Activated CD8-positive, alpha-beta memory T cell treated with anti-CD3 and anti-CD28 coated beads, Interleukin-2, amount 50 U/mL, for 24 hours (primary cell): ENCODE data around the gene MGMT.

Experiments
- DNase-seq: peaks from one replicate; pipeline ENCODE4 v3.0.0-alpha.2; 2020; ENCODE audit errors: extremely low read depth

Gene MGMT

DNA sequence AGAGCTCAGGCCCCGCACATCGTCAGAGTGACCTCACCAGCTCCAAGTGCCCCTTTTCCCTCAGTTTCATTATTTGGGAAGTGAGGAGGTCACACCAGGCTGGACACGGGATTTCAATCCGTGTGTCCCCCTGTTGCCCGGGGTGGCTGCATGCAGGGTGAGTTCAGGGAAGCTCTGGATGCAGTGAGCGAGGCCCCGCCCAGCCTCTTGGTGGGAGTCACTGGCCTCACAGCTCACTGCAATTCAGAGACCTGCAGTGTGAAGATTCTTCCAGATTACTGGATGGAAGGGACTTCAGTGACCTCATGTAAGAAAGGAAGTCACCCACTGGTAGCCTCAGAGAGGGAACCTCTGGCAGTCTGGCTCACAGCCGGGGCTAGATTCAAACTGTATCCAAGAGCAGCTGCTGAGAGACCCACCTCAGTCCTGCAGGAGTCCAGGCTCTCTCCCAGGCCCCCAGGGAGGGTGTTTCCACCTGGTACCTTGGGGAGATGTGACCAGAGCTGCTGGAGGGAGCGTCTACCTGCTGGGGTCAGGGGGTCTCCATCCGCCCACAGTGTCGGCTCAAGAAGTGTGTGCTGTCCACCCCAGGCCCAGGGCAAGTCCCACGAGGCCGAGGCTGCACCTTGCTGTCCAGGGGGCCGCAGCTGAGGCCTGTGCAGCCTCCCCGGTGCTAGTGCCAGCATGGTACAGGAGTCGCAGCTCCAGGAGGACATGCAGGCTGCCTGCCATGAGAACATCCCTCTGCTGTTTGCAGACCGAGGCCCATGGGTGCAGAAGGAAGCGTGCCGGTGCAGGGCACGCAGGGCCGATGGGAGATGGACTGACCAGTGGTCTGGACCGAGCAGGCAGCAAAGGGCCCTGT lies 54.4 kb downstream of the MGMT start:
- no peak for DNase-seq

DNA sequence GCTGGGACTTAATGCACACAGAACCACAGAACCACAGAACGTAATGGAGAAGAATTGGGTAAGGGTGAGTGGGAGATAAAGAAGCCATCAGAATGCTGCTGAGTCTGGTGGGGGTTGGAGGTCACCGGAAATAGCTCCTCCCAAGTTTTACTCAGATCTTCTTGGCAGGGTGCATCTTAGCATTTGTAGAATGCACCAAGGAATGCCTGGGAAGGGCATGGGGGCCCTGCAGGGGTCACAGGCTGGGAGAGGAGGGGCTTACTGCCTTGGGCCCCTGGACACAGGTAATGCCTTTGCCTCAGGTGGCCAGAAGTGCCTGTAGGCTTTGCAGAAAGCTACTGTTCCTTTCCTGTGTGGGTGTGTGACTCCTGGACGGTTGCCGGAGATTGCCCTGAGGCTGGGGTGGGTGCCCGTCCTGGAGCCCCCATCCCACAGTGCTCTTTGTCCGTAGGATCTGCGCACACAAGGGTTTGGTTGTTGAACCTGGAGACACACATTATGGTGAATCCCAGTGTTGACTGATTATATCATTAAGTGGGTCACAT lies 55.1 kb downstream of the MGMT start:
- DNase-seq, result no peak

DNA sequence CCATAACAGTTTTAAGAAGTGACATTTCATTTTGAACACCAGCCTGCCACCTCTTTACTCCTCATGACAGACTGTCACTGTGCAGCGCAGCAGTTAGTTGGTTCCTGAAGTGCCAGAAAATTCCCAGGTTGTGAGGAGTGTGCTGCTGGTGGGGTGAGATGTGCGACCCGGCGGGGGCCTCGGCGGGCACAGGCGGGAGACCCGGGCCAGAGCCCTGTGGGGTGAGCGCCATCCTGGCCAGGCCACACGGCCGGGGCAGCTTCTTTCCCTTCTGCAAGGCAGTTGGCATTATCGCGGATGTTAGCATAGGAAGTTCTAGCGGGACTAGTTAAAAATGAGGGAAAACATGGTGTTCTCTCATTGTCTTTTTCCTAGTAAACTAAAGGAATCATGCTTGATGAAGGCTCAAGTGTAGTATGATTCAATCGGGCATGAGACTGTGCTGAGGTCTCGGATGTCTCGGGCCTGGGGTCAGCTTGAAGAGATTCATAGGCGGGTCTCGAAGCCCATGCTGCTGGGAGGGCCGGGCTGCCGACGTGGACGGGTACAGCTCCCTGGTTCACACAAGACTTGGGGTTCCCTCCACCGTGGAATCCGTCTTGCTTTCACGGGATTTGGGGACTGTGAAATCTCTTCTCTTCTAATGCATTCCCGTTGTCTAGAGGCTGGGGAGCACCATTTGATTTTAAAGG lies 56.1 kb downstream of the MGMT start:
- DNase-seq, result no peak

DNA sequence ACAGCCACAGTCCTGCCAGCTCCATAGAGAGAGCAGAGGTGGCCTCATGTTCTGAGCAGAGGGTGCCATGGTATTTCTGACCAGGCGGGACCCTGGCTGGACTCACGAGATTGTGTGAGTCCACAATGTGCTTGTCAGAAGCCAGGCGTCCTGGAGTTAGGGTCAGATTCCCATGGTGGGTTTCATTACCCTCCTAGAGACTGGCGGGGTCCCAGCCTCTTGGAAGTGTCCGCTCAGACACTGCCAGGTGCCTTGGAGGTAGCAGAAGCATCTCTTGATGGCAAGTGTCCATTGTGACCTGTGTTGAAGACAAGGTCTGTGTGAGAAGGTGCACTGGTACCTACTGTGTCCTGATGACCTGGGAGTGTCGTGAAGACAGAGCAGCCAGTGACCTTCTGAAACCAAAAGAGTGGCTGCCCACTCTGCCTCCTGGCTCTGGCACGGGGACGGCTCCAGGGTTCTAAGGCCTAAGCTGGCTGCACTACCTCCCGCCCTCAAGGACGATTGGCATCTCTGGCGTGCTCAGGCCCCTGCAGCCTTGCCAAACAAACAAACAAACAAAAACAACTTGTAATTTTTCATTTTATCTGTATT lies 56.8 kb downstream of the MGMT start:
- DNase-seq, result no peak

DNA sequence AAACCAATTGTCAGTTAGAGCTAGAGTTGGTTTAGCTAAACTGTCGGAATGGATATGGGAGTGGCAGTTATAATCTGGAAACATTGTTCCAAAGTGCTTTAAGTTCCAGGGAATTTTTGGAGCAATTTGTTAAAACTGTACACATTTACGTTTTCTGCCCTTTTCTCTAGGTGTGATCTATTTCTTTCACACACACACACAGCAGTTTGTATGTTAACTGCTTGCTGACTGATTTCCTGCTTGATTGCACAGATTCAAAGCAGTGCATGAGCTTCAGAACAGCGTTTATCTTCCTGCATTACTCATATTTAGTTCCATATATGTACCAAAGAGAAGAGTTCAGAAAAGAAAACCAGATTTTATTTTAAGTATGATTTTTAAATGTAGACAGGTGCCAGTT lies 57.9 kb downstream of the MGMT start:
- no peak for DNase-seq

DNA sequence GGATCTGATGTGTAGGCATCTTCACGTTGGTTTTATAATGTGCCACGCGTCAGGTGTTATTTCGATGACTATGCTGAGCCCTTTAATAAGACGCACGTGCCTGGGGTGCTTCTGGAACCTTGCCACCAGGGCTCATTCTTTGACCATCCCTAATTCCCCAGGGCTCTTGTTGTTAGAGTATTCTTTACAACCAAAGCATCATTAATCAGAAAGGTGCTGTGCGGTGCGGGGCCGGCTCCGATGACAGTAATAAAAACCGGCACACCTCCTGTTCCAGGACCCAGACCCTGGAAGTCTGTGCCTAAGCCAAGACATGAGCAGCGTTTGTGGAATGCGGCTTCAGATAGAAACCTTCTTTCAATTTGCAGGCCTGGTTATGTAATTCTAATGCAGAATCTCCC lies 58.4 kb downstream of the MGMT start:
- DNase-seq, result no peak

DNA sequence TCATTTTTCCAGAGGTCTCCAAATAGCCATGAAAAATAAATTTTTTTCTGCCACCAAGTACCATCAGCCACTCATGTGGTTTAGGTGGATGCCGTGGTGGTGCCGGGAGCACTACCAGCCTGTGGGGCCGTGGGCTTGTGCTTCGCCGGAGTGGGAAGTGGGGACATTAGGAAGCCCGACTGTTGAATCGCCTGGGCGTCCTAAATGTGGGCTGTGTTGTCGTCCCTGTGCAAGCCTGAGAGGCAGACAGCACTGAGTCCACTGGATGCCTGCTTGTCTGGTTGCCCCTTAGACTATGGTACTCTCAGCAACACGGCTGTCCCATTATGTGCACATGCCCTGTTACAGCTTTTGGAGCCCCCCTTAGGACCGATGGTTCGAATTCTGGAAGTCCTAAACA lies 59.9 kb downstream of the MGMT start:
- DNase-seq, result no peak

DNA sequence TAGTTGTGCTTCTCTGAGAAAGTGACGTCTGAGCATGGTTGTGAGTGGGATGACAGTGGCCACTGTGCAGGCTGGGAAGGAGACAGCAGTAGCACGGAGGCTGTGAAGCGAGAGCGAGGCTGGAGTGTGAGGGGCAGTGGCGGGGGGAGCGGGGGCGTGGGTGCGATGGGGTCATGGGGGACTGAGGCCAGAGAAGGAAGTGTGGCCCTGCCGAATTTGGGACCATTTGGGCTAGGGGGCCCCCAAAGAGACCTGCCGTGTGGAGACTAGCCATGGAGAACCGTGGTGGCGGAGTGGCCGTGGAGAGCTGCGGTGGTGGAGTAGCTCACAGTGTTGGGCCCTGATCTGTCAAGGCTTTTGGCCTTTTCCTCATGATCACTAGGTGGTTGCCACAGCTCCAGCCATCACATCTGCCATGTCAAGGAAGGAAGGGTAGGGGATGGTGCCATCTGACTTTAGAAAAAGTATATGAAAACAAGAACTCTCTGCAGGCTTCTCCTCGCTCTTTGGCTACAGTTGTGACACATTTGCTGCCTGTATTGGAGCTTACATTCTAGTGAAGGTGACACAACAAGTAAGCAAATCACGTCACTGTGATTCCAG lies 61.4 kb downstream of the MGMT start:
- DNase-seq, result no peak

DNA sequence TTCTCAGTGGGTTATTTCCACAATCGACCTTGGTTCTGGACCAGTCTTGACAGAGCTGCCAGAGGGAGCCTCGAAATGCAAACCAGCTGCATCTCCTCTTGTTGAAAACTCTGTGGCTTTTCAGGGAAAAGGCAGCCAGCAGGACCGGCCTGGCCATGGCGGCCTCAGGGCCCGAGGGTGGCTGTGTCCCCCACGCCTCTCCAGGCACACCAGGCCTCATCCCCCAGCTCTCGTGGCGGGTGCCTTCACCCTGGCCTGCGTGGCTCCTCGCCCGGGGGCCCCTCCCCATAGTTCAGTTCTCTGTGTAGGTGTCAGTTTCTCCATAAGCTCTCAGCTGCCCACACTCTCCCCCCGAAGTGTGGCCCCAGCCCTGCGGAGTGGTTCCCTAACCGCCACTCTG lies 63.5 kb downstream of the MGMT start:
- no peak for DNase-seq

DNA sequence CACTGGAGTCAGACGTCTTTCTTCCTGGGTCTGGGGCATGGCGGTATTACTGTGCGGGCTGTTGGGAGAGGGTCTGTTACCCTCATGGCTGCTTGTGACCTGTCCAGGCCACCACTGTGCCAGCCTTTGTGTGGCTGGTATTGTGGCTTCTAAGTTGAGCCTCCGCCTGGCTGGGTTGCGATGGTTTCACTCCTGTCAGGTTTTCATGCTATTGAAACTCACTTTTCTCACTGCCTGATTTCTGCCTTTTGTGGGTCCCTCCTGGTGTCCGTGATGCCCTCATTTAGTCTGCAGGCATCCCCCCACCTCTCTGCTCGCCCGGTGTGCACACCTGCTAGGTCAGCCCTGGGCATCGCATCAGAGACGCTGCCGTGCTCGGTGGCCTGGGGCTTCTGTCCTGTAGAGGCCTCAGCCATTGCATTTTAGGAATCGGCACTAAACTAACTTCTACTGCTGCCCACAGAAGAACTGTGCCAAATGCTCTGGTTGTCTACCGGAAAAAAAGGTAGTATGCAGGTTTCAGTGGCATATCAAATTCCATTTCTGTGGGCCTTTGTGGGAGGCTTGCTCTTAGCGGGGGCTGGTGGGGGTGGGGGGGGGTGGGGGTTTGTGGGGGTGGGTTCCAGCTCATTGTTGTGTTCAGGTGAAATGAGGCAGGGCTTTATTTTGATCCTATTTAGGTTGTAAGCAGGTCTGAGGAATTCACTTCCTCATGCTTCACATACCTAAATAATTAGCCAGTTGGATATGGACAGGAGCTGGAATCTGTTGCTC lies 64.3 kb downstream of the MGMT start:
- no peak for DNase-seq

DNA sequence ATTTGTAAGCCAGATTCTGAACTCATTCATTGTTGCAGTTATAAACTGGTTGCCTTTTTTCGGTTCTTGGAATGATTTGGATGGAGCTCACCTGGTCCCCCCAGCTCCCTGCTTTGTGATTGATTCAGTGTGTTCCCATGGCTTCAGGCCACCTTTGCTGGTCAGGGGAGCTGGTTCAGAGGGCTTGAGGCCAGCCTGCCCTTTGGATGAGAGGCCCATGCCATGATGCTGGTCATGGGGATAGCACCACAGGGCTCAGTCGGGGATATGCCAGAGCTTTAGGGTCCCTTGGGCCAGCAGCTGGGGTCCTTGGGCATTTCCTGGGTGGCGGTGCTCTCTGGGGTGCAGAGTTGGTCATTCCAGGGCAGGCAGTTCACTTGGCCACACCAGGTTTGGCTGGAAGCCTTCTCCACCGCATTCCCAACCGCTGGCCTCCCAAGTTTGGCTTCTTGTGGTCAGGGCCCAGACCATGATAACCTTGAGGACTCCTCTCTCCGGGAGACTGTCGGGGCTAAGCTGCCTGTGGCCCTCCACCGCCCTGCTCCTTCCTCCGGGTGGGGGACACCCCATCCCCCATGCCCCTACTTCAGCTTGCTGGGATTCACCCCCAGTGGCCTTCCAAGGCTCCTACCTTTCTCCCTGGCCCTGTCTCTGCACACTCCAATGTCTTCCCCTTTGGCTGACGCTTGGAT lies 65.1 kb downstream of the MGMT start:
- no peak for DNase-seq

DNA sequence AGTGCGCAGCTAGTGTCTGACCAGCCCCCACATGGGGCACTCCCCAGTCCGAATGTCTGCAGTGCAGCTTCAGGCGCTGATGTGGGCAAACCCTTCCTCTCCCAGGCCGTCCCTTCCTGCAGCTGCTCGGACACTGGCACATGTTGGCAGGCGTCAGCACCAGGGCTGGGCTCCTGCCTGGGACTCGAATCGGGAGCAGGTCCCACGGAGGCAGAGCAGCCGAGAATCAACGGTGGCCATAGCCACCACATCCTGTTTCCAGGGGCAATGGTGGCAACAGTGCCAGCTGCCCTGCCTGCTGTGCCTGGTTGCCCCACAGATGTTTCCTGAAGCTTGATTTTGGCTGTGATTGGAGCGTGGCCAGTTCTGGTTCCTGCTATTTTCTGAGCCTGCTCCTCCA lies 65.8 kb downstream of the MGMT start:
- DNase-seq, result no peak

DNA sequence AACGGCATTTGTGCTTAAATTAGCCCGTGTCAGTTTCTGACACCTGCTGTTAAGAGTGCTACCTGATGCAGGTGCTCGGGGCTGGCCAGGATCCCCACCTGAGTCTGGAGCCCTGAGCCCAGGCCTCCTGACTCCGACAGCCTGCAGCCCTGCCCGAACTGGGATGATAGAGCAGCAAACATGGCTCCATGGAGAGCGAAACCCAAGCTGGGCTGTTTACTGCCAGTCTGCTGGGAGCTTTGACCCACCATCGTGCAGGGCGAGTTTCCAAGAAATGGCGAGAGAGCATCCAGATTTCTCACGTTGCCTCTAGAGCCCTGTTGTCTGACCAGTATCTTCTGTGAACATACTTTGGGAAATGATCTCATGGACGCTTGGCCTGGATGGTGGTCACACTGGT lies 66.2 kb downstream of the MGMT start:
- DNase-seq, result no peak

DNA sequence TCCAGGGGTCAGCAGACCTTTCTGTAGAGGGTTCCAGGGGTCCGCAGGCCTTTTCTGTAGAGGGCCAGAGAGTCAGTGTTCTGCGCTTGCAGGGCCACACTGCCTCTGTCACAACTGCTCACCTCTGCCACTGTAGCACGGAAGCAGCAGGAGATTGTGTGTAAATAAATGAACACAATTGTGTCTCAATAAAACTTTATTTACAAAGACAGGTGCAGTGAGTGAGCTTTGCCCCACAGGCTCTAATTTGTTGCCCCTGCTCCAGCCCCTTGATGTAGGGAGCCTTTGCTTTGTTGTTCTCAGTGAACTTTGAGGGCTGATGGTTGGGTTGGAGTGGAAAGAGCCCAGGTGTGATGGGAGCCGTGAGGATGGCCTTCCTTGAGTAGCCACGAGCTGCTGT lies 67.8 kb downstream of the MGMT start:
- no peak for DNase-seq

DNA sequence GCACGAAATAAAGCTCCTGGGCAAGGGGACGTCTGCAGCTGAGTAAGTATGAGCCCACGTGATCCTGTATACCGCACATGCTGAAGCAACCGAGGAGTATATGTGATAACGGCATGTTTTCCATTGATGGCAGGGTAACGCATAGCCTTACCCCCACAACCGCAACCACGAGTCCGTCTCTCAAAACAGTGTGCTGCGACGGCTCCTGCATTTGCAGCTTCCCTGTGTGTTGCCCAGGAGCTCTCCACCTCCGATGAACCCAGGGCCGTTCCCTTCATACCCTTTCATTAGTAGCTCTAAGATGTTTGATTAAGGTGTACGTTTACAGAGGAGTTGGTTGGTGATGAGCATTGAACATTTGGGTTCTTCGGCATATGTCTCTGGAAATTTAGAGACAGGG lies 69.3 kb downstream of the MGMT start:
- DNase-seq, result no peak

DNA sequence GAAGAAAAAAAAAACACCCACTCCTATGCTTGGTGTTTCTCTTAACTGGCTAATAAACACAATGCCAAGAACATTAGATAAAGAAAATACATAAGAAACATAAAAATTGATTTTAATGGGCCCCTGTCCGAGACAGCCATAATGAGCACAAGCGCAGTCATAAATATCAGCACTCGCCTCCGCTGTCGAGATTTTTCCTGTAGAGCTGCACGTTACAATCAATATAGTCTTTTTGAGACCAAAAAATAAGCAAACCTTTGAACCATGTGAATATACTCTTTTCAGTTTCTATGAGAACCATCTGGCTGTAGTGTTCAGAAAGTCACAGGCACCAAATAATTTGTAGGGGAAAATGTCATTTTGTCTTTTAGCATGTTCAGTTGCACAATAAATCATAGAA lies 70.1 kb downstream of the MGMT start:
- DNase-seq, result no peak

DNA sequence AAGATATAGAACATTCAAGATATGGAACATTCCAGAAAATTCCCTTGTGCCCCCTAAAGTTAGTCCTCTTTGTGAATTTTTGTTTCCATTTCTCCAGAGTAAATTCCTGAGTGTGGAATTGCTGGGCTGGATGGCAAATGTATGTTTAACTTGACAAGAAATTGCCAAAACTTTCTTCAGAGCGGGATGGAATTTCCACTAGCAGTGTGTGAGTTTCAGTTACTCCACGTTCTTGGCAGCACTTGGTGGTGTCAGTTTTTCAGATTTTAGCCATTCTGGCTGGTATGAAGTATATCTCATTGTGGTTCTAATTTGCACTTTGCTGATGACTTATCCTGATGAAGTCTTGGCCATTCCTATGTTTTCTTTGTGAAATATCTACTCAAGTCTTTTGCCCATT lies 71.2 kb downstream of the MGMT start:
- DNase-seq, result no peak

DNA sequence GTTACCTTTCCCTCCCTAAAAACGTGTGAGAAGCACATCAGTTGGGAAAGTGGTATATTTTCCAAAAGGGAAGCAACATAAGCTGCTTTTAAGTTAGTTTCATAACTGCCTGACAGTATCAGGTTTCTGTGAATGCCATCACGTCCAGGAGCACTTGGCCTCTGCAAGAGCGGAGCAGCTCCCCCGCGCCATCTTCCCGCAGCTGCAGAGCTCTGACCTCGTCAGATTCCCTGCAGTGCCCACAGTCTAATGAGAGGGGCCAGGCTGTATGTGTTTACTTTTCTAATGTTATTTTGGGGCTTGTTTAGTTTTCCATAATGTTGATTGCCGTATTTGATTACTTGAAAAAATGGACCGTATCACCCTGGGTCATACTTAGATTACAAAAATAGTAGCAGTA lies 74.2 kb downstream of the MGMT start:
- no peak for DNase-seq

DNA sequence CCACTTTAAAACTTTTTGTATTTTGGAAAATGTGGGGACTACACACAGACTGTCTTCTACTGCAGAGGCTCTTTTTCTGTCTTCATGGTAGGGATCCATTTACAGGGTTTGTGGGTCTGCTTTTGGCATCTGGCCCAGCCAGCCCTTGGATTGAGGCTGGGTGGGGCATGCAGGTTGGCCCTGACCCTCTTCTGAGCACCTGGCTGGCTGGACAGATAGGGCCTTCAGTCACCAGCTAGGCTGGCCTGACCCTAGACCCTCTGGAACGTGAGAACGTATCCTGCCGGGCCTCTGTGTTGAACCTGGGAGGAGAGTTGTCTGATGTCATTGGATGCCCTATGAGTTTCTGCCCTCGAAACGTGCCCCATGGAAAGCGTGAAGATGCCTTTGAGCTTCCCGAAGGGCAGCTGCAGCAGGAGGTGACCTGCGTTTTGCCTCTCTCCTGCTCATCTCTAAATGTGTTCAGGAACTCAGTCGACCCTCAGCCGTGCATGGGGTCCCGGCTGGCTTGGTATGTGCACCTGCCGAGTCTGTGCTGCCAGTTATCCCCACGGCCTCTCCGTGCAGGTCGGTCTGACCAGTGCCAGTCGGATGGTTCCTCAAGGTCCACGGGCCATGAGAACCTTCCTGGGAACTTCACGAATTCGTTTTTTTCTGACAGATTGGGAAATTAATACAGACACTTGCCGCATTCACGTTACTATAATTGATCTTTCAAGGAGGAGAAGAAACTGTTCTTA lies 74.9 kb downstream of the MGMT start:
- DNase-seq, result no peak

DNA sequence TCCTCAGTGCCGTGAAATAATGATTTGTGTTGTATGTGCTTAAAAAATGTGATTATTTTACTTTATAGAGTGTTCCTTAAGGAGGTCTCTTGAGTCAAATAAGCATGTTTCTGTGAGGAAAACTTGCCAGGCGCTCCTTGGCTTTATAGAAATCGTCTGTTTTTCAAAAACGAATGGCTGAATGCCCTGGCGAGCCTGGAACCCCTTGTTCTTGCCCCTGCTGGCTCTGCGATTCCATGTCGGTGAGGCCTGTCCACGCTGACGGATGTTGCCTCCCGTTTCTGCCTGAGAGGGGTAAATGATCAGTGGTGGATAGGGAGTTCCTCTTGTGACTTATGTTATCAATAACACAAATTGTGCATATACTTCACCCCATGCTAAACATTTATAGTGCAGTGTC lies 75.5 kb downstream of the MGMT start:
- no peak for DNase-seq
